ENCODE data around the gene SUGCT.

GRCh38 chr7:40502359-40502758 is 367.6 kb downstream of the SUGCT start:
- TF ChIP-seq CTCF (IDR thresholded peaks at IDR 0.05 in 8 of 11, conservative IDR thresholded peaks at IDR 0.05 in 3 of 11) (no peak), POLR2A (IDR thresholded peaks at IDR 0.05) (no peak)
